HepG2 (cell line): ENCODE results near the gene TBC1D2B. TPM values are rescaled to one million over a fixed set of nuclear protein-coding genes. Genes with fewer than 3 reads are reported as not detected.

Experiments used
- ASH2L ChIP-seq: fragments of 300-600, 200-600 bp; sonication (generic); IDR thresholded peaks from 2 replicates; pipeline ENCODE4 v1.7.0; 2017; ENCODE audit warnings: low read depth, mild to moderate bottlenecking, moderate library complexity, mixed read lengths, low read length; ENCODE audit not compliant: insufficient read length
- CREM ChIP-seq, 2 experiments: sonication (generic) in 1 of 2; formaldehyde crosslinking in 1 of 2; IDR thresholded peaks; 2 replicates each; pipeline versions ENCODE4 v1.4.0 to v1.6.1; 2016 to 2020; ENCODE audit warnings: antibody characterized with exemption in 1 of 2, mild to moderate bottlenecking in 1 of 2, missing genetic modification reagents in 1 of 2
- MBNL3 ChIP-seq: fragments of 250-450 bp; sonication (Bioruptor Pico); conservative IDR thresholded peaks from 2 replicates; pipeline ENCODE4 v1.8.0; 2022; ENCODE audit warnings: mild to moderate bottlenecking, inconsistent platforms
- NONO ChIP-seq, 2 experiments: fragments of 450-650 bp in 1 of 2; sonication (generic) in 1 of 2; formaldehyde crosslinking in 1 of 2; IDR thresholded peaks in 1 of 2; conservative IDR thresholded peaks in 1 of 2; 2 replicates each; pipeline versions ENCODE4 v1.6.1 to v1.8.0; 2017 to 2022; ENCODE audit warnings: mild to moderate bottlenecking in 1 of 2, missing genetic modification reagents in 1 of 2, moderate library complexity in 1 of 2
- NR2F6 ChIP-seq, 2 experiments: IDR thresholded peaks; 2 replicates each; pipeline ENCODE4 v1.6.1; 2016; ENCODE audit warnings: antibody characterized with exemption in 1 of 2, mild to moderate bottlenecking in 1 of 2
- PHB2 ChIP-seq: fragments of 450-650 bp; IDR thresholded peaks from 2 replicates; pipeline ENCODE4 v1.6.1; 2018; ENCODE audit not compliant: partially characterized antibody
- PITX1 ChIP-seq: sonication (generic); formaldehyde crosslinking; IDR thresholded peaks from 2 replicates; pipeline ENCODE4 v1.5.1; 2020; ENCODE audit warnings: mild to moderate bottlenecking, missing genetic modification reagents
- RARA ChIP-seq: IDR thresholded peaks from 2 replicates; pipeline ENCODE4 v1.6.1; 2016; ENCODE audit warnings: missing genetic modification reagents, missing compliant biosample characterization
- RBM39 ChIP-seq: fragments of 200-400 bp; formaldehyde crosslinking; IDR thresholded peaks from one replicate; pipeline ENCODE4 v1.6.1; 2018; ENCODE audit warnings: antibody characterized with exemption, mild to moderate bottlenecking, low read depth, low read length; ENCODE audit not compliant: poor library complexity, severe bottlenecking
- SAP130 ChIP-seq: IDR thresholded peaks from 2 replicates; pipeline ENCODE4 v1.6.1; 2016; ENCODE audit warnings: low read depth
- YEATS2 ChIP-seq: sonication (generic); formaldehyde crosslinking; IDR thresholded peaks from 2 replicates; pipeline ENCODE4 v1.4.0; 2020; ENCODE audit warnings: missing genetic modification reagents, borderline replicate concordance
- ZFP90 ChIP-seq: sonication (generic); formaldehyde crosslinking; IDR thresholded peaks from 2 replicates; pipeline ENCODE4 v1.8.0; 2022; ENCODE audit warnings: missing genetic modification reagents, mild to moderate bottlenecking, inconsistent platforms, borderline replicate concordance
- ZMYM3 ChIP-seq: sonication (generic); formaldehyde crosslinking; IDR thresholded peaks from 2 replicates; pipeline ENCODE4 v1.5.1; 2020; ENCODE audit warnings: mild to moderate bottlenecking, missing genetic modification reagents
- ZNF383 ChIP-seq: sonication (generic); formaldehyde crosslinking; IDR thresholded peaks from 2 replicates; pipeline ENCODE4 v1.4.0; 2020; ENCODE audit warnings: missing genetic modification reagents, mild to moderate bottlenecking, borderline replicate concordance
- ZNF496 ChIP-seq: sonication (generic); formaldehyde crosslinking; IDR thresholded peaks from 2 replicates; pipeline ENCODE4 v1.8.1; 2023; ENCODE audit warnings: mild to moderate bottlenecking, moderate library complexity, missing genetic modification reagents; ENCODE audit not compliant: insufficient replicate concordance
- ZNF616 ChIP-seq: sonication (generic); formaldehyde crosslinking; IDR thresholded peaks from 2 replicates; pipeline ENCODE4 v1.5.0; 2020; ENCODE audit warnings: low read depth, mild to moderate bottlenecking, missing genetic modification reagents
- ZNF7 ChIP-seq: IDR thresholded peaks from 2 replicates; pipeline ENCODE4 v1.6.1; 2016; ENCODE audit warnings: missing biosample characterization, missing genetic modification reagents
- polyA plus RNA-seq, 8 experiments: library from polyadenylated mRNA; depleted of rRNA in 3 of 8; stranded (reverse) in 7 of 8; unstranded in 1 of 8; fragments of >200 nt; fragmentation: Illumina TruSeq in 4 of 8; extraction: Trizol in 4 of 8; gene quantifications; 2 replicates each; pipeline versions ENCODE4 v1.2.1 to v1.2.3, GENCODE V29; 2011 to 2016; ENCODE audit warnings: low read depth in 4 of 8, missing spikeins in 1 of 8, mixed read lengths in 1 of 8; ENCODE audit not compliant: insufficient read depth in 1 of 8
- total RNA-seq, 5 experiments: library from RNA; depleted of rRNA; stranded (reverse); fragments of >200 nt; fragmentation: Illumina TruSeq; extraction: Trizol; gene quantifications; 2 replicates each; pipeline ENCODE4 v1.2.3, GENCODE V29; 2016; ENCODE audit warnings: low read depth in 1 of 5
- TF ChIP-seq, protein P1 (sequence below): sonication (generic); formaldehyde crosslinking; IDR thresholded peaks from 2 replicates; pipeline ENCODE4 v1.5.0; 2020; ENCODE audit warnings: missing genetic modification reagents, mild to moderate bottlenecking, borderline replicate concordance
- TF ChIP-seq, protein P2 (sequence below): sonication (generic); formaldehyde crosslinking; IDR thresholded peaks from 2 replicates; pipeline ENCODE4 v1.4.0; 2020; ENCODE audit warnings: missing genetic modification reagents
- TF ChIP-seq, protein P3 (sequence below): sonication (generic); formaldehyde crosslinking; IDR thresholded peaks from 2 replicates; pipeline ENCODE4 v1.4.0; 2020; ENCODE audit warnings: mild to moderate bottlenecking, missing genetic modification reagents

TBC1D2B gene
- total and polyA plus RNA-seq, 2 of the 13 experiments (the other 11 are each of a cell fraction or from before 2014, with no cell fraction given): 10.1 to 14.4 TPM

- TF ChIP-seq ZMYM3 (CRISPR knock-in tag): peak; percentile 30; the same call in 1 of the 2 replicates
- TF ChIP-seq NR2F6 (IDR thresholded peaks at IDR 0.05): peak; percentile 84
- peak; percentile 81 for TF ChIP-seq NR2F6 (CRISPR knock-in tag; IDR thresholded peaks at IDR 0.05)
- peak; percentile 46; the same call in 1 of the 2 replicates for TF ChIP-seq RARA (CRISPR knock-in tag)
- TF ChIP-seq MBNL3: no peak
- peak; percentile 14 for TF ChIP-seq SAP130 (CRISPR knock-in tag)
- TF ChIP-seq ZFP90: no peak
- TF ChIP-seq ZNF616 (CRISPR knock-in tag): no peak
- peak; percentile 20 for TF ChIP-seq ASH2L
- TF ChIP-seq ZNF496 (CRISPR knock-in tag): no peak
- peak; percentile 24; the same call in 1 of the 2 replicates for TF ChIP-seq CREM (IDR thresholded peaks at IDR 0.05)
- no peak for TF ChIP-seq CREM (CRISPR knock-in tag; IDR thresholded peaks at IDR 0.05)
- TF ChIP-seq YEATS2 (CRISPR knock-in tag): no peak
- TF ChIP-seq, protein P1, sequence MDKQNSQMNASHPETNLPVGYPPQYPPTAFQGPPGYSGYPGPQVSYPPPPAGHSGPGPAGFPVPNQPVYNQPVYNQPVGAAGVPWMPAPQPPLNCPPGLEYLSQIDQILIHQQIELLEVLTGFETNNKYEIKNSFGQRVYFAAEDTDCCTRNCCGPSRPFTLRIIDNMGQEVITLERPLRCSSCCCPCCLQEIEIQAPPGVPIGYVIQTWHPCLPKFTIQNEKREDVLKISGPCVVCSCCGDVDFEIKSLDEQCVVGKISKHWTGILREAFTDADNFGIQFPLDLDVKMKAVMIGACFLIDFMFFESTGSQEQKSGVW (CRISPR knock-in tag): no peak
- peak; percentile 41 for TF ChIP-seq PITX1
- TF ChIP-seq RBM39: peak; percentile 23
- TF ChIP-seq, protein P2, sequence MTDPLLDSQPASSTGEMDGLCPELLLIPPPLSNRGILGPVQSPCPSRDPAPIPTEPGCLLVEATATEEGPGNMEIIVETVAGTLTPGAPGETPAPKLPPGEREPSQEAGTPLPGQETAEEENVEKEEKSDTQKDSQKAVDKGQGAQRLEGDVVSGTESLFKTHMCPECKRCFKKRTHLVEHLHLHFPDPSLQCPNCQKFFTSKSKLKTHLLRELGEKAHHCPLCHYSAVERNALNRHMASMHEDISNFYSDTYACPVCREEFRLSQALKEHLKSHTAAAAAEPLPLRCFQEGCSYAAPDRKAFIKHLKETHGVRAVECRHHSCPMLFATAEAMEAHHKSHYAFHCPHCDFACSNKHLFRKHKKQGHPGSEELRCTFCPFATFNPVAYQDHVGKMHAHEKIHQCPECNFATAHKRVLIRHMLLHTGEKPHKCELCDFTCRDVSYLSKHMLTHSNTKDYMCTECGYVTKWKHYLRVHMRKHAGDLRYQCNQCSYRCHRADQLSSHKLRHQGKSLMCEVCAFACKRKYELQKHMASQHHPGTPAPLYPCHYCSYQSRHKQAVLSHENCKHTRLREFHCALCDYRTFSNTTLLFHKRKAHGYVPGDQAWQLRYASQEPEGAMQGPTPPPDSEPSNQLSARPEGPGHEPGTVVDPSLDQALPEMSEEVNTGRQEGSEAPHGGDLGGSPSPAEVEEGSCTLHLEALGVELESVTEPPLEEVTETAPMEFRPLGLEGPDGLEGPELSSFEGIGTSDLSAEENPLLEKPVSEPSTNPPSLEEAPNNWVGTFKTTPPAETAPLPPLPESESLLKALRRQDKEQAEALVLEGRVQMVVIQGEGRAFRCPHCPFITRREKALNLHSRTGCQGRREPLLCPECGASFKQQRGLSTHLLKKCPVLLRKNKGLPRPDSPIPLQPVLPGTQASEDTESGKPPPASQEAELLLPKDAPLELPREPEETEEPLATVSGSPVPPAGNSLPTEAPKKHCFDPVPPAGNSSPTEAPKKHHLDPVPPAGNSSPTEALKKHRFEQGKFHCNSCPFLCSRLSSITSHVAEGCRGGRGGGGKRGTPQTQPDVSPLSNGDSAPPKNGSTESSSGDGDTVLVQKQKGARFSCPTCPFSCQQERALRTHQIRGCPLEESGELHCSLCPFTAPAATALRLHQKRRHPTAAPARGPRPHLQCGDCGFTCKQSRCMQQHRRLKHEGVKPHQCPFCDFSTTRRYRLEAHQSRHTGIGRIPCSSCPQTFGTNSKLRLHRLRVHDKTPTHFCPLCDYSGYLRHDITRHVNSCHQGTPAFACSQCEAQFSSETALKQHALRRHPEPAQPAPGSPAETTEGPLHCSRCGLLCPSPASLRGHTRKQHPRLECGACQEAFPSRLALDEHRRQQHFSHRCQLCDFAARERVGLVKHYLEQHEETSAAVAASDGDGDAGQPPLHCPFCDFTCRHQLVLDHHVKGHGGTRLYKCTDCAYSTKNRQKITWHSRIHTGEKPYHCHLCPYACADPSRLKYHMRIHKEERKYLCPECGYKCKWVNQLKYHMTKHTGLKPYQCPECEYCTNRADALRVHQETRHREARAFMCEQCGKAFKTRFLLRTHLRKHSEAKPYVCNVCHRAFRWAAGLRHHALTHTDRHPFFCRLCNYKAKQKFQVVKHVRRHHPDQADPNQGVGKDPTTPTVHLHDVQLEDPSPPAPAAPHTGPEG (CRISPR knock-in tag): no peak
- TF ChIP-seq, protein P3, sequence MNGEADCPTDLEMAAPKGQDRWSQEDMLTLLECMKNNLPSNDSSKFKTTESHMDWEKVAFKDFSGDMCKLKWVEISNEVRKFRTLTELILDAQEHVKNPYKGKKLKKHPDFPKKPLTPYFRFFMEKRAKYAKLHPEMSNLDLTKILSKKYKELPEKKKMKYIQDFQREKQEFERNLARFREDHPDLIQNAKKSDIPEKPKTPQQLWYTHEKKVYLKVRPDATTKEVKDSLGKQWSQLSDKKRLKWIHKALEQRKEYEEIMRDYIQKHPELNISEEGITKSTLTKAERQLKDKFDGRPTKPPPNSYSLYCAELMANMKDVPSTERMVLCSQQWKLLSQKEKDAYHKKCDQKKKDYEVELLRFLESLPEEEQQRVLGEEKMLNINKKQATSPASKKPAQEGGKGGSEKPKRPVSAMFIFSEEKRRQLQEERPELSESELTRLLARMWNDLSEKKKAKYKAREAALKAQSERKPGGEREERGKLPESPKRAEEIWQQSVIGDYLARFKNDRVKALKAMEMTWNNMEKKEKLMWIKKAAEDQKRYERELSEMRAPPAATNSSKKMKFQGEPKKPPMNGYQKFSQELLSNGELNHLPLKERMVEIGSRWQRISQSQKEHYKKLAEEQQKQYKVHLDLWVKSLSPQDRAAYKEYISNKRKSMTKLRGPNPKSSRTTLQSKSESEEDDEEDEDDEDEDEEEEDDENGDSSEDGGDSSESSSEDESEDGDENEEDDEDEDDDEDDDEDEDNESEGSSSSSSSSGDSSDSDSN (CRISPR knock-in tag): no peak; the same call in 1 of the 2 replicates
- TF ChIP-seq ZNF7 (CRISPR knock-in tag): no peak
- TF ChIP-seq PHB2: no peak
- TF ChIP-seq NONO (IDR thresholded peaks at IDR 0.05): no peak
- TF ChIP-seq NONO (CRISPR knock-in tag; conservative IDR thresholded peaks at IDR 0.05): no peak
- no peak for TF ChIP-seq ZNF383 (CRISPR knock-in tag)
Measured at GRCh38 chr15:78055919-78056713, 21.4 kb downstream of the TBC1D2B start (continued).
